MCF 10A (cell line): ENCODE measurements around the gene CNTNAP1. TPM values are rescaled to one million over a fixed set of nuclear protein-coding genes. Genes with fewer than 3 reads are reported as not detected.
A peak's percentile ranks its signal among the peaks of the same experiment; 100 is the strongest.

Source experiments
- BruUV-seq: library from RNA; stranded (reverse); fragments of 400-500 nt; replicated peaks from 2 replicates; lab custom pipeline; 2021; lab: Mats Ljungman, UMichigan
- CTCF ChIA-PET: fragments of 300-600 bp; sonication (Branson Sonifier 250); formaldehyde crosslinking; extraction: SDS; loops from one replicate; lab custom pipeline; 2021; ENCODE audit warnings: antibody characterized with exemption, inconsistent platforms; lab: Yijun Ruan, JAX
- POLR2A ChIA-PET: fragments of 300-600, 350-650 bp; sonication (Branson Sonifier 250); formaldehyde crosslinking; extraction: SDS; loops from one replicate; lab custom pipeline; 2020; ENCODE audit warnings: antibody characterized with exemption, inconsistent platforms; lab: Yijun Ruan, JAX
- DNase-seq: peaks from one replicate; pipeline ENCODE4 v3.0.0-alpha.2; 2018; ENCODE audit not compliant: unreplicated experiment
- H3K27ac Mint-ChIP-seq: one replicate; pipeline ENCODE4 v1.8.0; 2022; ENCODE audit warnings: mild to moderate bottlenecking, low read depth, mixed read lengths; ENCODE audit not compliant: unreplicated experiment
- H3K27me3 Mint-ChIP-seq: one replicate; pipeline ENCODE4 v1.8.0; 2022; ENCODE audit warnings: mixed read lengths; ENCODE audit not compliant: insufficient read depth, unreplicated experiment
- H3K36me3 Mint-ChIP-seq: one replicate; pipeline ENCODE4 v1.8.0; 2022; ENCODE audit warnings: mild to moderate bottlenecking, moderate library complexity, mixed read lengths; ENCODE audit not compliant: insufficient read depth, unreplicated experiment
- H3K4me1 Mint-ChIP-seq: one replicate; pipeline ENCODE4 v1.8.0; 2022; ENCODE audit warnings: mixed read lengths; ENCODE audit not compliant: insufficient read depth, unreplicated experiment
- H3K4me3 Mint-ChIP-seq: one replicate; pipeline ENCODE4 v1.8.0; 2022; ENCODE audit warnings: mild to moderate bottlenecking, moderate library complexity, mixed read lengths; ENCODE audit not compliant: unreplicated experiment
- H3K9me3 Mint-ChIP-seq: one replicate; pipeline ENCODE4 v1.8.0; 2022; ENCODE audit warnings: mixed read lengths; ENCODE audit not compliant: unreplicated experiment
- CTCF ChIP-seq: fragments of 200-600 bp; IDR thresholded peaks from one replicate; pipeline ENCODE4 v1.8.0; 2022; ENCODE audit warnings: antibody characterized with exemption, mild to moderate bottlenecking; ENCODE audit not compliant: unreplicated experiment
- intact Hi-C: fragments of 100-400 bp; cut with micrococcal nuclease; formaldehyde crosslinking; loops from 2 replicates; pipeline ENCODE4 v1.14.1; 2022
- total RNA-seq: library from RNA; stranded (reverse); gene quantifications from 2 replicates; pipeline ENCODE4 v1.2.3, GENCODE V29; 2022

The CNTNAP1 gene
- total RNA-seq, 1 experiment from 2014 or later: 1.2 TPM

GRCh38 chr17:42700586-42701289, 18.4 kb downstream of the CNTNAP1 start:
- TSS peak; percentile 21 for BruUV-seq
- Mint-ChIP-seq H3K9me3 (no peaks in the 10 kb centered on the region), H3K27me3 (no peaks in the 10 kb centered on the region), H3K27ac (no peak overlapping the region), H3K4me1 (no peaks in the 10 kb centered on the region), H3K36me3 (peaks cover 45% of the 10 kb centered on the region), H3K4me3 (no peak overlapping the region)
- intact Hi-C loops: no loop called here
- no peak for TF ChIP-seq CTCF
- POLR2A ChIA-PET: no interaction called here
- no peak for DNase-seq
- CTCF ChIA-PET: interaction anchor here (1.2 kb wide), 1 partner anchor 123 kb away, joined by 3 read pairs; no protein-coding TSS in a partner anchor

GRCh38 chr17:42702446-42702845, 20.1 kb downstream of the CNTNAP1 start:
- ChIA-PET CTCF (interaction anchor here (0.6 kb wide), 1 partner anchor 11 kb away, joined by 4 read pairs; no protein-coding TSS in a partner anchor), POLR2A (interaction anchor here (0.7 kb wide), 1 partner anchor 369 kb away, joined by 3 read pairs; no protein-coding TSS in a partner anchor)
- TF ChIP-seq CTCF: no peak
- H3K27me3 Mint-ChIP-seq: no peaks in the 10 kb centered on the region
- no peaks in the 10 kb centered on the region for H3K4me1 Mint-ChIP-seq
- intact Hi-C loops: no loop called here
- no peak overlapping the region for H3K27ac Mint-ChIP-seq
- DNase-seq: no peak
- H3K36me3 Mint-ChIP-seq: peaks cover 62% of the 10 kb centered on the region
- no peak overlapping the region for H3K4me3 Mint-ChIP-seq
- no TSS peak for BruUV-seq
- H3K9me3 Mint-ChIP-seq: no peaks in the 10 kb centered on the region

- no peak for DNase-seq
- CTCF ChIA-PET: interaction anchor here (0.6 to 0.7 kb wide), 5 partner anchors 10 to 456 kb away, joined by 3 to 5 read pairs (median 3); no protein-coding TSS in a partner anchor
- Mint-ChIP-seq H3K9me3 (no peaks in the 10 kb centered on the region), H3K4me3 (no peak overlapping the region), H3K27ac (no peak overlapping the region), H3K36me3 (peaks cover 80% of the 10 kb centered on the region), H3K4me1 (no peaks in the 10 kb centered on the region), H3K27me3 (no peaks in the 10 kb centered on the region)
- POLR2A ChIA-PET: interaction anchor here (0.6 to 1.2 kb wide), 3 partner anchors 10 to 717 kb away, joined by 3 read pairs; no protein-coding TSS in a partner anchor
- TF ChIP-seq CTCF: no peak
- BruUV-seq: no TSS peak
- intact Hi-C loops: no loop called here
Observed at GRCh38 chr17:42704490-42704836, 22.1 kb downstream of the CNTNAP1 start.

GRCh38 chr17:42704837-42705494, 22.6 kb downstream of the CNTNAP1 start:
- no peak overlapping the region for H3K4me3 Mint-ChIP-seq

More at GRCh38 chr17:42704837-42705494, 22.6 kb downstream of the CNTNAP1 start:
- Mint-ChIP-seq H3K9me3 (no peaks in the 10 kb centered on the region), H3K36me3 (peaks cover 82% of the 10 kb centered on the region), H3K4me1 (no peaks in the 10 kb centered on the region), H3K27me3 (no peaks in the 10 kb centered on the region), H3K27ac (no peak overlapping the region)
- ChIA-PET POLR2A (interaction anchor here (1.2 kb wide), 1 partner anchor 10 kb away, joined by 3 read pairs; no protein-coding TSS in a partner anchor), CTCF (interaction anchor here (0.6 to 0.7 kb wide), 5 partner anchors 10 to 457 kb away, joined by 3 to 5 read pairs (median 3); no protein-coding TSS in a partner anchor)
- BruUV-seq: no TSS peak
- intact Hi-C loops: no loop called here
- no peak for DNase-seq
- TF ChIP-seq CTCF: no peak
